Activated CD4-positive, alpha-beta T cell treated with anti-CD3 and anti-CD28 coated beads, Interleukin-2, amount 10 ng/mL, durations not matched to agents 24 days and 14 days (primary cell): ENCODE data around the gene IL37. TPM values are rescaled to one million over a fixed set of nuclear protein-coding genes. Genes with fewer than 3 reads are reported as not detected.

Experiments
- DNase-seq: peaks from one replicate; pipeline ENCODE4 v3.0.0; 2022
- H3K27ac Mint-ChIP-seq: one replicate; pipeline ENCODE4 v1.8.0; 2022; ENCODE audit warnings: mild to moderate bottlenecking, mixed read lengths
- H3K27me3 Mint-ChIP-seq: one replicate; pipeline ENCODE4 v1.8.0; 2022; ENCODE audit warnings: mixed read lengths
- H3K36me3 Mint-ChIP-seq: one replicate; pipeline ENCODE4 v1.8.0; 2022; ENCODE audit warnings: low read depth, mild to moderate bottlenecking, mixed read lengths
- H3K4me1 Mint-ChIP-seq: one replicate; pipeline ENCODE4 v1.8.0; 2021; ENCODE audit warnings: mixed read lengths
- H3K4me3 Mint-ChIP-seq: one replicate; pipeline ENCODE4 v1.8.0; 2022; ENCODE audit warnings: mild to moderate bottlenecking, moderate library complexity, mixed read lengths
- H3K9me3 Mint-ChIP-seq: one replicate; pipeline ENCODE4 v1.8.0; 2021; ENCODE audit warnings: mixed read lengths
- intact Hi-C: fragments of 100-400 bp; cut with micrococcal nuclease; formaldehyde crosslinking; loops from one replicate; pipeline ENCODE4 v1.15.1; 2023
- total RNA-seq: library from RNA; stranded (reverse); gene quantifications from 2 replicates; pipeline ENCODE4 v1.2.3, GENCODE V29; 2022

IL37 gene
- not detected in 2 replicates for total RNA-seq

- DNase-seq, result no peak
- peaks cover 2% of the 10 kb centered on the region for H3K27me3 Mint-ChIP-seq
- no peak within 1 kb of the TSS for H3K4me3 Mint-ChIP-seq
- H3K27ac Mint-ChIP-seq, result no peak within 1 kb of the TSS
- no peaks in the 10 kb centered on the region for H3K36me3 Mint-ChIP-seq
- H3K4me1 Mint-ChIP-seq, result peaks cover 14% of the 10 kb centered on the region
- intact Hi-C loops, result no loop called here
- no peaks in the 10 kb centered on the region for H3K9me3 Mint-ChIP-seq
These were observed at the start of gene IL37 for GRCh38 chr2:112910865-112911264. Gene IL37, plus strand, starts transcription at chr2:112911165. Its CDS starts 1,848 bp downstream, at chr2:112913013.

GRCh38 chr2:112864072-112864471, 46.9 kb upstream of the IL37 start:
- intact Hi-C loops, result no loop called here
- Mint-ChIP-seq H3K4me3 (no peak overlapping the region), H3K36me3 (peaks cover 1% of the 10 kb centered on the region)

GRCh38 chr2:112866128-112866835, 44.7 kb upstream of the IL37 start:
- H3K4me1 Mint-ChIP-seq, result peaks cover 6% of the 10 kb centered on the region
- no peak for DNase-seq
- H3K27me3 Mint-ChIP-seq, result peaks cover 25% of the 10 kb centered on the region
- no peak overlapping the region for H3K27ac Mint-ChIP-seq
- no peak overlapping the region for H3K4me3 Mint-ChIP-seq
- peaks cover 19% of the 10 kb centered on the region for H3K9me3 Mint-ChIP-seq
- no peaks in the 10 kb centered on the region for H3K36me3 Mint-ChIP-seq
- intact Hi-C loops, result loop anchor here (5.0 kb wide), 1 partner anchor 44 kb away; no protein-coding TSS in a partner anchor

More at GRCh38 chr2:112864072-112864471, 46.9 kb upstream of the IL37 start:
- H3K4me1 Mint-ChIP-seq, result peaks cover 1% of the 10 kb centered on the region
- no peak overlapping the region for H3K27ac Mint-ChIP-seq
- peaks cover 21% of the 10 kb centered on the region for H3K9me3 Mint-ChIP-seq
- no peak for DNase-seq
- H3K27me3 Mint-ChIP-seq, result peaks cover 15% of the 10 kb centered on the region

GRCh38 chr2:112867701-112868631, 43.0 kb upstream of the IL37 start:
- intact Hi-C loops, result loop anchor here (5.0 kb wide), 1 partner anchor 46 kb away; no protein-coding TSS in a partner anchor
- Mint-ChIP-seq H3K27me3 (peaks cover 38% of the 10 kb centered on the region), H3K4me3 (no peak overlapping the region), H3K4me1 (peaks cover 6% of the 10 kb centered on the region), H3K9me3 (peaks cover 13% of the 10 kb centered on the region), H3K27ac (no peak overlapping the region), H3K36me3 (no peaks in the 10 kb centered on the region)
- no peak for DNase-seq

DNA sequence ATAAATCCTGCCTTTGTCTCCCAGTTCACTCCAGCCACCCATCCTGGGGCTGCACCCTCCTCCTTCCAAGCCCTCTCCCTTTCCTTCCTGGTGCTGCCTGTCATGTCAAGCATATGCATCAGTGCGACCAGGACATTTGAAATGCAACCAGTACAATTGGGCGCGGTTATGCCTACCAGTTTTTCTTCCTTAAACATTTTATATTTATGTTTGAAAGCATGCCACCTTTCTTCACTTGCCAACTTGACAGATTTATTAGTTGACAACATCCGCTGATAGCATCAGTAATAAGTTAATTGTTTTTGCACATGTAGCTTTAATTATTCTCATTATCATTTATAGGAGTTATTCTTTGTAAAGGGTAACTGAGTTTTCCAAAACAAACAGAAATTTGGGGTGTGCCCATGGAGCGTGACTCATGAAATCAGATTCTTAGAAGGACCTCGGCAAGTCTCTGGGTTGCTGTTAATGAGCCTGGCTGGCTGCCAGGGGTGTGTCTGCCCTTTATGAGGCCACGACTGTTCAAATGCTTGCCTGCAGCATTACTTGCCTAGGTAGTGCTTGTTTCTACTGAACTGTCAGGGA, 41.6 kb upstream of the IL37 start:
- Mint-ChIP-seq H3K36me3 (no peaks in the 10 kb centered on the region), H3K4me1 (peaks cover 6% of the 10 kb centered on the region), H3K27ac (no peak overlapping the region), H3K27me3 (peaks cover 45% of the 10 kb centered on the region), H3K4me3 (no peak overlapping the region), H3K9me3 (peaks cover 13% of the 10 kb centered on the region)
- intact Hi-C loops, result loop anchor here (5.0 kb wide), 1 partner anchor 47 kb away; no protein-coding TSS in a partner anchor
- no peak for DNase-seq

GRCh38 chr2:112870841-112871835, 39.8 kb upstream of the IL37 start:
- Mint-ChIP-seq H3K9me3 (peaks cover 3% of the 10 kb centered on the region), H3K4me1 (peaks cover 6% of the 10 kb centered on the region), H3K27ac (no peak overlapping the region), H3K4me3 (no peak overlapping the region), H3K36me3 (no peaks in the 10 kb centered on the region), H3K27me3 (peaks cover 40% of the 10 kb centered on the region)
- DNase-seq, result peak; percentile 32
- intact Hi-C loops, result no loop called here

- Mint-ChIP-seq H3K27ac (no peak overlapping the region), H3K9me3 (no peaks in the 10 kb centered on the region), H3K36me3 (no peaks in the 10 kb centered on the region), H3K4me1 (peaks cover 16% of the 10 kb centered on the region), H3K27me3 (peaks cover 23% of the 10 kb centered on the region), H3K4me3 (no peak overlapping the region)
- peak; percentile 34 for DNase-seq
- intact Hi-C loops, result no loop called here
These were observed 34.6 kb upstream of the IL37 start for GRCh38 chr2:112876257-112876970.

DNA sequence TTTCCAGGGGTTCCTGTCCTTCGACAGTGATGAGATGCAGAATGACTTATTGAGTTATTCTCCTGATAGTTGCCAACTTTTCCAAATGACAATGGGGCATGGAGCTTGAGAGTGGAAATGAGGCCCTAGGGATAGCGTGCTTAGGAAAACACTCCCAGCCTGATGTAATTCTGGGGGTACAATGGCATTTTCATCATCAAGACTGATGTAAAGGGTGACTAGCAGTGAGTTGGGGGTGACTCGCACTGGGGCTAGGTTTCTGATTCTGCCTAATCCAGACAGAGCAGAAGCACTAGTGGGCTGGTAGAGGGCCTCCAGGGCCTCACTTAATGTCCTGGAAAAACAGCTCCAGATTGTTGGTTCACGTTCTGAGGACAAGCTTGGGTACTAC, 34.0 kb upstream of the IL37 start:
- Mint-ChIP-seq H3K4me3 (no peak overlapping the region), H3K9me3 (no peaks in the 10 kb centered on the region), H3K27ac (no peak overlapping the region), H3K36me3 (no peaks in the 10 kb centered on the region), H3K27me3 (peaks cover 18% of the 10 kb centered on the region), H3K4me1 (peaks cover 17% of the 10 kb centered on the region)
- intact Hi-C loops, result no loop called here
- peak; percentile 45 for DNase-seq

- Mint-ChIP-seq H3K4me1 (peaks cover 17% of the 10 kb centered on the region), H3K27ac (no peak overlapping the region), H3K27me3 (peaks cover 15% of the 10 kb centered on the region), H3K9me3 (no peaks in the 10 kb centered on the region), H3K36me3 (no peaks in the 10 kb centered on the region), H3K4me3 (no peak overlapping the region)
- DNase-seq, result peak; percentile 32
- intact Hi-C loops, result no loop called here
These were observed 33.5 kb upstream of the IL37 start for GRCh38 chr2:112877423-112877822.

- Mint-ChIP-seq H3K27me3 (no peaks in the 10 kb centered on the region), H3K36me3 (no peaks in the 10 kb centered on the region), H3K27ac (no peak overlapping the region), H3K4me1 (peaks cover 20% of the 10 kb centered on the region), H3K9me3 (no peaks in the 10 kb centered on the region), H3K4me3 (no peak overlapping the region)
- intact Hi-C loops, result loop anchor here (1.0 kb wide), 1 partner anchor 58 kb away; no protein-coding TSS in a partner anchor
- DNase-seq, result peak; percentile 40
These were observed 31.4 kb upstream of the IL37 start for GRCh38 chr2:112879491-112880041.

DNA sequence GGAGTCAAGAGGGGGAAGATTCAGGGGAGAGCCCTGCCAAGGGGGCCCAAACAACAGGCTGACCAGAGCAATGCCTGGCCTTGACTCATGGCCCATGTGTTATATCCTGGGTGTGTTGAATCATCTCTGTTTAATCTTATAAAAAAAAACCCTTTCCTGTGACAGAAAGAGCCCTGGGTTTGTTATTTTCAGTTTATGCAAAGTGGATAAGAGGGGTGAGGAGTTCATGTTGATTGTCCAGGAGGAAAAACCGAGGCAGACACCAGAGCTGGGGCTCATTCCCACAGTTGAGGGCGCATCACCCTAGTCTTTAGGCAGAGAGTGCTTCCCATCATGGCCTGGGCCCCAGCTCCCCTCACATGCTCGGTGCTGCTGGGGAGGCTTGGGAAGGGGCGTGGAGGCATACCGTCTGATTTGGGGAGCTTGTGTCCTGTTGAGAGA, 30.9 kb upstream of the IL37 start:
- H3K27me3 Mint-ChIP-seq, result no peaks in the 10 kb centered on the region

GRCh38 chr2:112880696-112881095, 30.3 kb upstream of the IL37 start:
- Mint-ChIP-seq H3K4me3 (peak overlapping the region; percentile 24), H3K4me1 (peaks cover 27% of the 10 kb centered on the region), H3K27ac (peak overlapping the region; percentile 80), H3K9me3 (no peaks in the 10 kb centered on the region), H3K36me3 (no peaks in the 10 kb centered on the region), H3K27me3 (no peaks in the 10 kb centered on the region)
- DNase-seq, result peak; percentile 55
- intact Hi-C loops, result loop anchor here (1.0 kb wide), 2 partner anchors 59 to 83 kb away; no protein-coding TSS in a partner anchor

More for the DNA sequence above, 30.9 kb upstream of the IL37 start:
- peak; percentile 55 for DNase-seq
- intact Hi-C loops, result loop anchor here (1.0 kb wide), 1 partner anchor 59 kb away; no protein-coding TSS in a partner anchor
- Mint-ChIP-seq H3K9me3 (no peaks in the 10 kb centered on the region), H3K4me1 (peaks cover 24% of the 10 kb centered on the region), H3K36me3 (no peaks in the 10 kb centered on the region), H3K4me3 (peak overlapping the region; percentile 9), H3K27ac (peak overlapping the region; percentile 80)
